ENCODE data around the gene PTTG1IP.

DNA sequence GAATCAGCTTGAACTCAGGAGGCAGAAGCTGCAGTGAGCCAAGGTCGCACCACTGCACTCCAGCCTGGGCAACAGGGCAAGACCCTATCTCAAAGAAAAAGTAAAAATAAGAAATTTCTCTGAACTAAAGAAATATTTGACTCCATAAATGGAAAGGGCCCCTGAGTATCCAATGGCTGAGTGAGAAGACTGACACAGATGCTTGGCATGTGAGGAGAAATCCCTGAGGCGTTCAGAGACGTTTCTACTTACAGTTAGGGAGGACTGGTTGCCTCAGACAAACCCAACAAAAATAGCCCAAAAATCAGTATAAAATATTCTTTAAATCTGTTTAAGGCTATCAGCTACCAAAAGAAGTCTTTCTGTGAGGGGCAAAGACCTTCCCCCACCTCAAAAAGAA lies 52.6 kb downstream of the PTTG1IP start:
- TF ChIP-seq POLR2A (IDR thresholded peaks at IDR 0.05): no peak
- TF ChIP-seq, protein P1, sequence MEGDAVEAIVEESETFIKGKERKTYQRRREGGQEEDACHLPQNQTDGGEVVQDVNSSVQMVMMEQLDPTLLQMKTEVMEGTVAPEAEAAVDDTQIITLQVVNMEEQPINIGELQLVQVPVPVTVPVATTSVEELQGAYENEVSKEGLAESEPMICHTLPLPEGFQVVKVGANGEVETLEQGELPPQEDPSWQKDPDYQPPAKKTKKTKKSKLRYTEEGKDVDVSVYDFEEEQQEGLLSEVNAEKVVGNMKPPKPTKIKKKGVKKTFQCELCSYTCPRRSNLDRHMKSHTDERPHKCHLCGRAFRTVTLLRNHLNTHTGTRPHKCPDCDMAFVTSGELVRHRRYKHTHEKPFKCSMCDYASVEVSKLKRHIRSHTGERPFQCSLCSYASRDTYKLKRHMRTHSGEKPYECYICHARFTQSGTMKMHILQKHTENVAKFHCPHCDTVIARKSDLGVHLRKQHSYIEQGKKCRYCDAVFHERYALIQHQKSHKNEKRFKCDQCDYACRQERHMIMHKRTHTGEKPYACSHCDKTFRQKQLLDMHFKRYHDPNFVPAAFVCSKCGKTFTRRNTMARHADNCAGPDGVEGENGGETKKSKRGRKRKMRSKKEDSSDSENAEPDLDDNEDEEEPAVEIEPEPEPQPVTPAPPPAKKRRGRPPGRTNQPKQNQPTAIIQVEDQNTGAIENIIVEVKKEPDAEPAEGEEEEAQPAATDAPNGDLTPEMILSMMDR (IDR thresholded peaks at IDR 0.05): no peak

Data from uterus (tissue), 2 donors.